NCI-H1436 treated with DMSO at 0.1 percent for 48 hours (cell line): ENCODE data around the gene TWIST1.

ENCODE experiments used
- DNase-seq: peaks from one replicate; lab custom pipeline; 2025; lab: John Stamatoyannopoulos, UW

TWIST1 gene

GRCh38 chr7:19094598-19095352, 22.7 kb downstream of the TWIST1 start:
- no peak for DNase-seq

GRCh38 chr7:19094138-19094537, 23.3 kb downstream of the TWIST1 start:
- DNase-seq, result no peak

DNA sequence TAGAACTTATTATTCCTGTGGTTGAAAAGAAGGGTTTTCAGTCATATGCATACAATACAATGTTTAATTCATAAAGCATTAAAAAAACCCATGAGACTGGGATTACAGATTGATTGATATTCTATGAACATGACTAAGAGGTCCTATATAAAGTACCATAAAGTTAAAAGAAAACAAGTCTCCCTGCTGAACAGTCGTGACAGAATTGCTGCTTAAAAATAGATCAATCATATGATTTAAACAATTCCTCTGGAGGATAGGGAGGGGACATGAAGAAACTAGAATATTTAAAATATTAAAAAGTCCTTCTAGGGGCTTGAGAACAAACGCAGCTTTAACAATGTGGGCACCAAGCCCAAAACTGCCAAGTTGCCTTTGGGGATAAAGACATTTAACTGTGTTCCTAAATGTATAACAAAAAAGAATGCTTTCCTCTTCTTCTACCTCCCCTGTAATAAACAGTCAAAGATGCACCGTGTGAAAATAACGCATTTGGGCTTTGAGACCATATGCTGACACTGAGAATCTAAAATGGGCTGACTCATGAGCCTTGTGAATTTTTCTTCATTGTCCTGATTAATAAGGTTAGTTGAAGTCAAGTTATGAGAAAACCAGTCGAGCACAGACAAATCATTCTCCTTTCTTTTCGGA, 25.8 kb downstream of the TWIST1 start:
- DNase-seq, result no peak

- no peak for DNase-seq
These were observed 26.9 kb downstream of the TWIST1 start for GRCh38 chr7:19090526-19090925.

DNA sequence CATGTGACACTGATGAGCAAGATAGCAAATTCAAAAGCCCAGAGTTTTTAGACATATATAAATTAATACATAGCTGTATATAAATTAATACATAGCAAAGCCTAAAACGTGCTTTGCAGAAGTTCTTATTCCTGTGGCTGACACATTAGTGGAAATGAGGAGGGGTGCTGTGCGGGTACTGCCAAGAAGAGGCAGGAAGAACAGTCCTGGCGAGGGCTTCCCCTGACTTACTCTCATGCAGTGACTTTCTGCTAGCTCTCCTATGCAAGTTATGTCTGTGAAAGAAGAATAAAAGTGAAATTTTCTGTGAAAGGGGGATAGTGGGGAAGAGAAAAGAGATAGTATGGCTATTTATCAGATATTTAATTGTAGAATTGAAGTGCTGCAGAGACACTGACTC, 27.6 kb downstream of the TWIST1 start:
- no peak for DNase-seq

- DNase-seq, result no peak
These were observed 28.1 kb downstream of the TWIST1 start for GRCh38 chr7:19089378-19089777.

DNA sequence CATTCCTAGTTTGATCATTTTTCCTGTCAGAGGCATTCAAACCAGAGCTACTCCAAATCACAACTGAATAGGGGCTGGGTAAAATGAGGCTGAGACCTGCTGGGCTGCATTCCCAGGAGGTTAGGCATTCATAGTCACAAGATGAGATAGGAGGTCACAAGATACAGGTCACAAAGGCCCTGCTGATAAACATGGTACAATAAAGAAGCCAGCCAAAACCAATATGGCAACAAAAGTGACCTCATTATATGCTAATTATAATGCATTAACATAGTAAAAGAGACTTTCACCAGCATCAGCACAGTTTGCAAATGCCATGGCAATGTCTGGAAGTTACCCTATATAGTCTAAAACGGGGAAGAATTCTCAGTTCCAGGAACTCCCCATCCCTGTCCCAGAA, 37.3 kb downstream of the TWIST1 start:
- DNase-seq, result no peak

GRCh38 chr7:19079066-19079465, 38.4 kb downstream of the TWIST1 start:
- no peak for DNase-seq

DNA sequence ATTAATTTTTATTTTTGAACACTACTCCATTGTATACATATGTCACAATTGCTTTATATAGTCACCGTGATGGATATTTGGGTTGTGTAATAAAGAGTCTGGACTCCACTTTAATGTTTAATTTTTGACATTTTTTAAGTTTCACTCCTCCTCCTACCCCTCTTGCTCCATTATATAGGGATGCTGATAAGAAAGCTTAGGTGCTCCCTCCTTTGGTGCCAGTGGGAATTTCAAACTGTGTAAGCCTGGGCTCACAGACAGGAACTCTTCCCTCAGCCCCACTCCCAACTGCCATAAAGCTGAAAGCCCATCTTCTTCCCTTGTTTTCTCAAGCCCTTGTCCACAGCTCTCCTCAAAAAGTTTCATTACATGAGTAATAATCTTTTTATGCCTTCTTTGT, 47.6 kb downstream of the TWIST1 start:
- no peak for DNase-seq

DNA sequence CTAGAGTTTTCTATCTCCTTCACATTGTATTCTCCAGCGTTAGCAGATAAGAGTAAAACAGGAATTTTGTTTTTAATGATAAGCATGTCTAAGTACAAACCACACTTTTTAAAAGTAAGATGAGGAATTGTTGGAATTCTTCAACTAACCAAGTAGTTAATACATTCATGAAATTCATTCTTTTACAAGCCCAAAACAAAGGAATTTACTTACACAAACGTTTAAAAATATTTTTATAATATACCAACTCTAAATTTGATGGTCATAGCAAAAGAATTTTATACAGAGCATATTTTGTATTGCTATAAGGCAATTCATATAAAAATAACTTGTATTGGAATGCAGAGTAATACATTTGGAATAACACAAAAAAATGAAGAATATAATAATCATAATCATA, 51.3 kb downstream of the TWIST1 start:
- no peak for DNase-seq
